Measurements from ENCODE around the gene CLDND1. TPM values are rescaled to one million over a fixed set of nuclear protein-coding genes. Genes with fewer than 3 reads are reported as not detected.

CLDND1 gene
- total and polyA plus RNA-seq, 2 experiments from 2014 or later = 59.8 to 92.7 TPM

DNA sequence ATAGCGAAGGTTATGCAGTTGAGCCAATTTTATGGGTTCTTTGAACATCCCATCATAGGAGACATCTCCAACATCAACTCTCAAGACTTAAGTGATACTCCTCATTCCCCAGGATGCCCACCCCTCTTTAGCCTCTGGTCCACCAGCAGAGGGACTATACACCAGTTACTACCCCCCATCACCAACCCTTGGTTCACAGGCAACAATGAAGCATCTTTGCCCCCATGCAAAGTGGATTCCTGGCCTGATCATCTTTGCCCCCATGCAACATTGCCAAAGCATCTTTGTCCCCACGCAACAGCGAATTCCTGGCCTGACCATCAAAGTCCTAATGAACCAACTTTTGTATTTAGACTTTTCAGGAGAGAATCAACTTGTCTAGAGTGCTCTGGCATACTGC lies 28.1 kb upstream of the CLDND1 start (continued):
- TF ChIP-seq, protein P1, sequence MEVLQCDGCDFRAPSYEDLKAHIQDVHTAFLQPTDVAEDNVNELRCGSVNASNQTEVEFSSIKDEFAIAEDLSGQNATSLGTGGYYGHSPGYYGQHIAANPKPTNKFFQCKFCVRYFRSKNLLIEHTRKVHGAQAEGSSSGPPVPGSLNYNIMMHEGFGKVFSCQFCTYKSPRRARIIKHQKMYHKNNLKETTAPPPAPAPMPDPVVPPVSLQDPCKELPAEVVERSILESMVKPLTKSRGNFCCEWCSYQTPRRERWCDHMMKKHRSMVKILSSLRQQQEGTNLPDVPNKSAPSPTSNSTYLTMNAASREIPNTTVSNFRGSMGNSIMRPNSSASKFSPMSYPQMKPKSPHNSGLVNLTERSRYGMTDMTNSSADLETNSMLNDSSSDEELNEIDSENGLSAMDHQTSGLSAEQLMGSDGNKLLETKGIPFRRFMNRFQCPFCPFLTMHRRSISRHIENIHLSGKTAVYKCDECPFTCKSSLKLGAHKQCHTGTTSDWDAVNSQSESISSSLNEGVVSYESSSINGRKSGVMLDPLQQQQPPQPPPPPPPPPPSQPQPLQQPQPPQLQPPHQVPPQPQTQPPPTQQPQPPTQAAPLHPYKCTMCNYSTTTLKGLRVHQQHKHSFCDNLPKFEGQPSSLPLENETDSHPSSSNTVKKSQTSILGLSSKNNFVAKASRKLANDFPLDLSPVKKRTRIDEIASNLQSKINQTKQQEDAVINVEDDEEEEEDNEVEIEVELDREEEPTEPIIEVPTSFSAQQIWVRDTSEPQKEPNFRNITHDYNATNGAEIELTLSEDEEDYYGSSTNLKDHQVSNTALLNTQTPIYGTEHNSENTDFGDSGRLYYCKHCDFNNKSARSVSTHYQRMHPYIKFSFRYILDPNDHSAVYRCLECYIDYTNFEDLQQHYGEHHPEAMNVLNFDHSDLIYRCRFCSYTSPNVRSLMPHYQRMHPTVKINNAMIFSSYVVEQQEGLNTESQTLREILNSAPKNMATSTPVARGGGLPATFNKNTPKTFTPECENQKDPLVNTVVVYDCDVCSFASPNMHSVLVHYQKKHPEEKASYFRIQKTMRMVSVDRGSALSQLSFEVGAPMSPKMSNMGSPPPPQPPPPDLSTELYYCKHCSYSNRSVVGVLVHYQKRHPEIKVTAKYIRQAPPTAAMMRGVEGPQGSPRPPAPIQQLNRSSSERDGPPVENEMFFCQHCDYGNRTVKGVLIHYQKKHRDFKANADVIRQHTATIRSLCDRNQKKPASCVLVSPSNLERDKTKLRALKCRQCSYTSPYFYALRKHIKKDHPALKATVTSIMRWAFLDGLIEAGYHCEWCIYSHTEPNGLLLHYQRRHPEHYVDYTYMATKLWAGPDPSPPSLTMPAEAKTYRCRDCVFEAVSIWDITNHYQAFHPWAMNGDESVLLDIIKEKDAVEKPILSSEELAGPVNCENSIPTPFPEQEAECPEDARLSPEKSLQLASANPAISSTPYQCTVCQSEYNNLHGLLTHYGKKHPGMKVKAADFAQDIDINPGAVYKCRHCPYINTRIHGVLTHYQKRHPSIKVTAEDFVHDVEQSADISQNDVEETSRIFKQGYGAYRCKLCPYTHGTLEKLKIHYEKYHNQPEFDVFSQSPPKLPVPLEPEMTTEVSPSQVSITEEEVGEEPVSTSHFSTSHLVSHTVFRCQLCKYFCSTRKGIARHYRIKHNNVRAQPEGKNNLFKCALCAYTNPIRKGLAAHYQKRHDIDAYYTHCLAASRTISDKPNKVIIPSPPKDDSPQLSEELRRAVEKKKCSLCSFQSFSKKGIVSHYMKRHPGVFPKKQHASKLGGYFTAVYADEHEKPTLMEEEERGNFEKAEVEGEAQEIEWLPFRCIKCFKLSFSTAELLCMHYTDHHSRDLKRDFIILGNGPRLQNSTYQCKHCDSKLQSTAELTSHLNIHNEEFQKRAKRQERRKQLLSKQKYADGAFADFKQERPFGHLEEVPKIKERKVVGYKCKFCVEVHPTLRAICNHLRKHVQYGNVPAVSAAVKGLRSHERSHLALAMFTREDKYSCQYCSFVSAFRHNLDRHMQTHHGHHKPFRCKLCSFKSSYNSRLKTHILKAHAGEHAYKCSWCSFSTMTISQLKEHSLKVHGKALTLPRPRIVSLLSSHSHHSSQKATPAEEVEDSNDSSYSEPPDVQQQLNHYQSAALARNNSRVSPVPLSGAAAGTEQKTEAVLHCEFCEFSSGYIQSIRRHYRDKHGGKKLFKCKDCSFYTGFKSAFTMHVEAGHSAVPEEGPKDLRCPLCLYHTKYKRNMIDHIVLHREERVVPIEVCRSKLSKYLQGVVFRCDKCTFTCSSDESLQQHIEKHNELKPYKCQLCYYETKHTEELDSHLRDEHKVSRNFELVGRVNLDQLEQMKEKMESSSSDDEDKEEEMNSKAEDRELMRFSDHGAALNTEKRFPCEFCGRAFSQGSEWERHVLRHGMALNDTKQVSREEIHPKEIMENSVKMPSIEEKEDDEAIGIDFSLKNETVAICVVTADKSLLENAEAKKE (CRISPR knock-in tag; IDR thresholded peaks at IDR 0.05) = no peak
- no peak for TF ChIP-seq ZNF331 (CRISPR knock-in tag; IDR thresholded peaks at IDR 0.05; ENCODE audit: low read depth)

- Mint-ChIP-seq H3K4me1 (peaks cover 3% of the 10 kb centered on the region; the same call in 2 of the 3 replicates), H3K4me3 (no peak overlapping the region), H3K9me3 (no peaks in the 10 kb centered on the region), H3K36me3 (ENCODE audit: low read depth) (no peaks in the 10 kb centered on the region), H3K27ac (no peak overlapping the region), H3K27me3 (ENCODE audit: insufficient read depth, low read depth, poor library complexity) (no peaks in the 10 kb centered on the region)
- Histone ChIP-seq H3K79me2 (replicated peaks; ENCODE audit: insufficient read depth) (no peaks in the 10 kb centered on the region), H4K20me1 (replicated peaks; ENCODE audit: insufficient read depth) (no peaks in the 10 kb centered on the region), H3K4me3 (no peak overlapping the region), H2AFZ (no peak overlapping the region), H3K27ac (ENCODE audit: low read depth) (no peak overlapping the region), H3K27me3 (ENCODE audit: insufficient read depth) (no peaks in the 10 kb centered on the region), H3F3A (replicated peaks; ENCODE audit: low read depth) (no peaks in the 10 kb centered on the region), H3K4me2 (no peak overlapping the region), H3K4me1 (ENCODE audit: insufficient read depth) (no peaks in the 10 kb centered on the region), H3K9me2 (ENCODE audit: insufficient read depth) (no peaks in the 10 kb centered on the region), H3K36me3 (ENCODE audit: insufficient read depth) (no peaks in the 10 kb centered on the region)
- DNase-seq (ENCODE audit: low spot score) (no peak), ATAC-seq (no peak)
- TF ChIP-seq EZH2phosphoT487 (IDR thresholded peaks at IDR 0.05; ENCODE audit: unreplicated experiment) (no peak), NANOG (IDR thresholded peaks at IDR 0.05; ENCODE audit: borderline replicate concordance) (no peak), CREB1 (CRISPR knock-in tag; IDR thresholded peaks at IDR 0.05; ENCODE audit: low read depth) (no peak), ZNF114 (CRISPR knock-in tag; IDR thresholded peaks at IDR 0.05) (no peak), EZH2 (IDR thresholded peaks at IDR 0.05; ENCODE audit: low read depth, unreplicated experiment) (no peak), ZNF331 (CRISPR knock-in tag; IDR thresholded peaks at IDR 0.05; ENCODE audit: low read depth) (no peak), POLR2AphosphoS5 (IDR thresholded peaks at IDR 0.05; ENCODE audit: low read depth) (no peak)
- TF ChIP-seq, protein P2, sequence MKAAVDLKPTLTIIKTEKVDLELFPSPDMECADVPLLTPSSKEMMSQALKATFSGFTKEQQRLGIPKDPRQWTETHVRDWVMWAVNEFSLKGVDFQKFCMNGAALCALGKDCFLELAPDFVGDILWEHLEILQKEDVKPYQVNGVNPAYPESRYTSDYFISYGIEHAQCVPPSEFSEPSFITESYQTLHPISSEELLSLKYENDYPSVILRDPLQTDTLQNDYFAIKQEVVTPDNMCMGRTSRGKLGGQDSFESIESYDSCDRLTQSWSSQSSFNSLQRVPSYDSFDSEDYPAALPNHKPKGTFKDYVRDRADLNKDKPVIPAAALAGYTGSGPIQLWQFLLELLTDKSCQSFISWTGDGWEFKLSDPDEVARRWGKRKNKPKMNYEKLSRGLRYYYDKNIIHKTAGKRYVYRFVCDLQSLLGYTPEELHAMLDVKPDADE (IDR thresholded peaks at IDR 0.05) = no peak
- TF ChIP-seq, protein P3, sequence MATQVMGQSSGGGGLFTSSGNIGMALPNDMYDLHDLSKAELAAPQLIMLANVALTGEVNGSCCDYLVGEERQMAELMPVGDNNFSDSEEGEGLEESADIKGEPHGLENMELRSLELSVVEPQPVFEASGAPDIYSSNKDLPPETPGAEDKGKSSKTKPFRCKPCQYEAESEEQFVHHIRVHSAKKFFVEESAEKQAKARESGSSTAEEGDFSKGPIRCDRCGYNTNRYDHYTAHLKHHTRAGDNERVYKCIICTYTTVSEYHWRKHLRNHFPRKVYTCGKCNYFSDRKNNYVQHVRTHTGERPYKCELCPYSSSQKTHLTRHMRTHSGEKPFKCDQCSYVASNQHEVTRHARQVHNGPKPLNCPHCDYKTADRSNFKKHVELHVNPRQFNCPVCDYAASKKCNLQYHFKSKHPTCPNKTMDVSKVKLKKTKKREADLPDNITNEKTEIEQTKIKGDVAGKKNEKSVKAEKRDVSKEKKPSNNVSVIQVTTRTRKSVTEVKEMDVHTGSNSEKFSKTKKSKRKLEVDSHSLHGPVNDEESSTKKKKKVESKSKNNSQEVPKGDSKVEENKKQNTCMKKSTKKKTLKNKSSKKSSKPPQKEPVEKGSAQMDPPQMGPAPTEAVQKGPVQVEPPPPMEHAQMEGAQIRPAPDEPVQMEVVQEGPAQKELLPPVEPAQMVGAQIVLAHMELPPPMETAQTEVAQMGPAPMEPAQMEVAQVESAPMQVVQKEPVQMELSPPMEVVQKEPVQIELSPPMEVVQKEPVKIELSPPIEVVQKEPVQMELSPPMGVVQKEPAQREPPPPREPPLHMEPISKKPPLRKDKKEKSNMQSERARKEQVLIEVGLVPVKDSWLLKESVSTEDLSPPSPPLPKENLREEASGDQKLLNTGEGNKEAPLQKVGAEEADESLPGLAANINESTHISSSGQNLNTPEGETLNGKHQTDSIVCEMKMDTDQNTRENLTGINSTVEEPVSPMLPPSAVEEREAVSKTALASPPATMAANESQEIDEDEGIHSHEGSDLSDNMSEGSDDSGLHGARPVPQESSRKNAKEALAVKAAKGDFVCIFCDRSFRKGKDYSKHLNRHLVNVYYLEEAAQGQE (IDR thresholded peaks at IDR 0.05; ENCODE audit: unreplicated experiment) = no peak
Measured at GRCh38 chr3:98548544-98548943, 25.8 kb upstream of the CLDND1 start.

All from GM23338 (cell line).